Measurements from ENCODE around the gene ASPHD1. TPM values are rescaled to one million over a fixed set of nuclear protein-coding genes. Genes with fewer than 3 reads are reported as not detected.

Gene ASPHD1
- polyA plus RNA-seq, 3 donors, result not detected

- H3K27ac Mint-ChIP-seq, result no peak overlapping the region
- no peak overlapping the region for H3K4me3 Mint-ChIP-seq
- no peak for TF ChIP-seq CTCF (IDR thresholded peaks at IDR 0.05)
- Histone ChIP-seq H3K4me1 (ENCODE audit: control insufficient read depth in 1 of 2, insufficient read depth in 2 of 2, low read length in 2 of 2) (no peaks in the 10 kb centered on the region), H3K4me3 (replicated peaks in 1 of 3; ENCODE audit: low read depth in 2 of 3, low read length in 3 of 3) (no peak overlapping the region), H4K20me1 (ENCODE audit: insufficient read depth, low read length) (no peaks in the 10 kb centered on the region), H2AFZ (ENCODE audit: insufficient read depth, low read depth, low read length, poor library complexity, severe bottlenecking) (no peak overlapping the region), H3K27me3 (ENCODE audit: control insufficient read depth in 2 of 2, insufficient read depth in 2 of 2, low read length in 2 of 2) (no peaks in the 10 kb centered on the region), H3K9me3 (replicated peaks in 1 of 2; ENCODE audit: control insufficient read depth in 1 of 2, insufficient read depth in 1 of 2, low read length in 2 of 2) (peaks cover 0 to 4% of the 10 kb centered on the region in 2 donors), H3K27ac (ENCODE audit: low read depth in 1 of 2, low read length in 2 of 2) (no peak overlapping the region), H3K79me2 (ENCODE audit: insufficient read depth, low read length) (no peaks in the 10 kb centered on the region), H3K9ac (ENCODE audit: insufficient read depth, low read length, poor library complexity, severe bottlenecking) (no peak overlapping the region), H3K36me3 (replicated peaks in 1 of 2; ENCODE audit: control insufficient read depth in 1 of 2, insufficient read depth in 2 of 2, low read length in 2 of 2) (no peaks in the 10 kb centered on the region), H3K4me2 (replicated peaks; ENCODE audit: extremely low read depth, low read length, poor library complexity, severe bottlenecking) (no peak overlapping the region)
- H3K27me3 Mint-ChIP-seq (ENCODE audit: low read depth in 3 of 3), result peaks cover 0 to 6% (median 3%) of the 10 kb centered on the region in 3 donors
- no peaks in the 10 kb centered on the region for H3K4me1 Mint-ChIP-seq
- intact Hi-C loops (cut with micrococcal nuclease), result loop anchor here (2.0 to 10.0 kb wide), 3 partner anchors 57 to 77 kb away; partner anchors contain the start of gene C16orf92 (in 1 of the 2)
- no CpG with 5 or more reads among the region's 2 CpGs for WGBS (ENCODE audit: insufficient coverage)
- H3K36me3 Mint-ChIP-seq, result no peaks in the 10 kb centered on the region
- peaks cover 0 to 11% (median 7%) of the 10 kb centered on the region in 7 donors for H3K9me3 Mint-ChIP-seq
- DNase-seq, result no peak
Measured at GRCh38 chr16:29947897-29948296, 47.6 kb downstream of the ASPHD1 start.

- no peaks in the 10 kb centered on the region for H3K36me3 ChIP-seq (replicated peaks in 1 of 2; ENCODE audit: control insufficient read depth in 1 of 2, insufficient read depth in 2 of 2, low read length in 2 of 2)
- WGBS (ENCODE audit: insufficient coverage), result 90% methylated on average over 3 of the region's 4 CpGs
- Mint-ChIP-seq H3K27ac (no peak overlapping the region), H3K4me1 (no peaks in the 10 kb centered on the region), H3K4me3 (no peak overlapping the region), H3K36me3 (no peaks in the 10 kb centered on the region), H3K27me3 (ENCODE audit: low read depth in 3 of 3) (peaks cover 0 to 5% (median 2%) of the 10 kb centered on the region in 3 donors), H3K9me3 (peaks cover 0 to 11% (median 7%) of the 10 kb centered on the region in 7 donors)
- no peaks in the 10 kb centered on the region for H3K27me3 ChIP-seq (ENCODE audit: control insufficient read depth in 2 of 2, insufficient read depth in 2 of 2, low read length in 2 of 2)
- no peak overlapping the region for H3K27ac ChIP-seq (ENCODE audit: low read depth in 1 of 2, low read length in 2 of 2)
- H3K79me2 ChIP-seq (ENCODE audit: insufficient read depth, low read length), result no peaks in the 10 kb centered on the region
- no peak for TF ChIP-seq CTCF (IDR thresholded peaks at IDR 0.05)
- intact Hi-C loops (cut with micrococcal nuclease), result no loop called here
- peaks cover 0 to 4% of the 10 kb centered on the region in 2 donors for H3K9me3 ChIP-seq (replicated peaks in 1 of 2; ENCODE audit: control insufficient read depth in 1 of 2, insufficient read depth in 1 of 2, low read length in 2 of 2)
- H3K9ac ChIP-seq (ENCODE audit: insufficient read depth, low read length, poor library complexity, severe bottlenecking), result no peak overlapping the region
- no peaks in the 10 kb centered on the region for H3K4me1 ChIP-seq (ENCODE audit: control insufficient read depth in 1 of 2, insufficient read depth in 2 of 2, low read length in 2 of 2)
- H3K4me2 ChIP-seq (replicated peaks; ENCODE audit: extremely low read depth, low read length, poor library complexity, severe bottlenecking), result no peak overlapping the region
- H4K20me1 ChIP-seq (ENCODE audit: insufficient read depth, low read length), result no peaks in the 10 kb centered on the region
- no peak overlapping the region for H3K4me3 ChIP-seq (replicated peaks in 1 of 3; ENCODE audit: low read depth in 2 of 3, low read length in 3 of 3)
- no peak overlapping the region for H2AFZ ChIP-seq (ENCODE audit: insufficient read depth, low read depth, low read length, poor library complexity, severe bottlenecking)
- no peak for DNase-seq
Measured at GRCh38 chr16:29950806-29951461, 50.6 kb downstream of the ASPHD1 start.

Data from CD14-positive monocyte (primary cell).